ENCODE data around the gene SETD9. TPM values are rescaled to one million over a fixed set of nuclear protein-coding genes. Genes with fewer than 3 reads are reported as not detected.

The SETD9 gene
- total RNA-seq, 1 donor from 2014 or later: 16.0 TPM

DNA sequence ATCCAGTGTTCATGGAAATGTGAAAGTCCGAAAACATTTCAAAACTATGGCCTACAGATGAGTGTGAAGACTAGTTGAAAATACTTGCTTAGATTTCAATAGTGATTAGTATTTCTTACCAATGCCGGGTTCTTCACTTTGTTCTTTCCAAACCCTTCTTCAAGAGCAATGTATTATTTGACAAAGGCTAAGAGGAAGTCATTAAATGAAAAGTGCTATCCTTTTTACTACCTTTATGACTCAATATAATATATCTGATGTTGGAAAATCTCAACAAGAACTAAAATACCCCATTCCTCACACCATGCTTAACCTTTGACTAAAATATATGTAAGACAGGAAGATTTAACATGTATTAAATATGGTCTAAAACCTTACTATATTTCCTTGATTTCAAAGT lies 49.2 kb downstream of the SETD9 start:
- Mint-ChIP-seq H3K27me3 (ENCODE audit: unreplicated experiment) (peaks cover 4% of the 10 kb centered on the region), H3K9me3 (ENCODE audit: unreplicated experiment) (no peaks in the 10 kb centered on the region), H3K4me1 (ENCODE audit: unreplicated experiment) (peaks cover 3% of the 10 kb centered on the region), H3K36me3 (ENCODE audit: low read depth, unreplicated experiment) (no peaks in the 10 kb centered on the region), H3K4me3 (ENCODE audit: unreplicated experiment) (no peak overlapping the region), H3K27ac (ENCODE audit: unreplicated experiment) (no peak overlapping the region)
- no peak for DNase-seq (ENCODE audit: low spot score)
- no peak for TF ChIP-seq CTCF (IDR thresholded peaks at IDR 0.05; ENCODE audit: unreplicated experiment)

DNA sequence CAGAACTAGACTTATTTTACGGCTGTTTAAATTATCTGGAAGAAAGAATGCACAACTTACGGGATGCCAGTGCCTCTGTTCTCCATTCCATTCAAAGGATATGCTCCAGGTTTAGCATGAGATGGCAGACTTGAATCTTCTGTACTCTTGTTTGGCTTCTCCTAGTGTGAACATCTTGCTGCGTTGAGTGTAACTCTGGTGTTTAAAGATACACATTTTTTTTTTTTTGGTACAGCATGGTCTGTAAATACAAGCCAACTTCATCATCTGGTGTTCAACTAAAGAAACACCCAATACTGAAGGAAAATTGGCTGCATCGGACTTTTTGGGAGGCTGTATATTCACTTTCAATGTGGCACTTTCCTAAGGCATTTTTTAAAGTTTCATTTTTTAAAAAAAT lies 49.9 kb downstream of the SETD9 start:
- peaks cover 3% of the 10 kb centered on the region for H3K4me1 Mint-ChIP-seq (ENCODE audit: unreplicated experiment)
- TF ChIP-seq CTCF (IDR thresholded peaks at IDR 0.05; ENCODE audit: unreplicated experiment): no peak
- H3K9me3 Mint-ChIP-seq (ENCODE audit: unreplicated experiment): no peaks in the 10 kb centered on the region
- no peak for DNase-seq (ENCODE audit: low spot score)
- H3K27me3 Mint-ChIP-seq (ENCODE audit: unreplicated experiment): peaks cover 4% of the 10 kb centered on the region
- H3K27ac Mint-ChIP-seq (ENCODE audit: unreplicated experiment): no peak overlapping the region
- H3K4me3 Mint-ChIP-seq (ENCODE audit: unreplicated experiment): no peak overlapping the region
- H3K36me3 Mint-ChIP-seq (ENCODE audit: low read depth, unreplicated experiment): no peaks in the 10 kb centered on the region

- H3K27me3 Mint-ChIP-seq (ENCODE audit: unreplicated experiment): peaks cover 4% of the 10 kb centered on the region
- no peak for DNase-seq (ENCODE audit: low spot score)
- H3K27ac Mint-ChIP-seq (ENCODE audit: unreplicated experiment): no peak overlapping the region
- H3K4me3 Mint-ChIP-seq (ENCODE audit: unreplicated experiment): no peak overlapping the region
- no peaks in the 10 kb centered on the region for H3K9me3 Mint-ChIP-seq (ENCODE audit: unreplicated experiment)
- H3K4me1 Mint-ChIP-seq (ENCODE audit: unreplicated experiment): peaks cover 3% of the 10 kb centered on the region
- H3K36me3 Mint-ChIP-seq (ENCODE audit: low read depth, unreplicated experiment): no peaks in the 10 kb centered on the region
- TF ChIP-seq CTCF (IDR thresholded peaks at IDR 0.05; ENCODE audit: unreplicated experiment): no peak
Observed at GRCh38 chr5:56961746-56962145, 52.4 kb downstream of the SETD9 start.

DNA sequence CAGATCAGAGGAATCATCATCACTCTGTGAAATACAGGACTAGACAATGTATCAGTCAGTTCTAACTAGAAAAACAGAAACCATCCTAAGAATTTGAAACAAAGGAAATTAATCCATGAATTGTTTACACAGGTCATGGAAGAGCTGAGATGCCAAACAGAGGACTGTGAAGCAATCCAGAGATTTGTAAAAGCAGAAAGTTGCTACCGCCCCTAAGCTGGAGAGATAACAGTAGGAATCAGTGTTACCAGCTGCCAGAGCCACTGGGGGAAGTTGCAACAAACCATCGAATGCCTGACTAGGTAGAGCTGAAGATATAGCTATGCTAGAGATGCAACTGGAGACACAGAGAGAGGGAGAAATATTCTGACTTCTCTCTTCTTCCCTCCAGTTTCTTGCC lies 52.9 kb downstream of the SETD9 start:
- no peak for DNase-seq (ENCODE audit: low spot score)
- Mint-ChIP-seq H3K27ac (ENCODE audit: unreplicated experiment) (no peak overlapping the region), H3K27me3 (ENCODE audit: unreplicated experiment) (peaks cover 5% of the 10 kb centered on the region), H3K9me3 (ENCODE audit: unreplicated experiment) (no peaks in the 10 kb centered on the region), H3K36me3 (ENCODE audit: low read depth, unreplicated experiment) (no peaks in the 10 kb centered on the region), H3K4me3 (ENCODE audit: unreplicated experiment) (no peak overlapping the region), H3K4me1 (ENCODE audit: unreplicated experiment) (peaks cover 3% of the 10 kb centered on the region)
- TF ChIP-seq CTCF (IDR thresholded peaks at IDR 0.05; ENCODE audit: unreplicated experiment): no peak

DNA sequence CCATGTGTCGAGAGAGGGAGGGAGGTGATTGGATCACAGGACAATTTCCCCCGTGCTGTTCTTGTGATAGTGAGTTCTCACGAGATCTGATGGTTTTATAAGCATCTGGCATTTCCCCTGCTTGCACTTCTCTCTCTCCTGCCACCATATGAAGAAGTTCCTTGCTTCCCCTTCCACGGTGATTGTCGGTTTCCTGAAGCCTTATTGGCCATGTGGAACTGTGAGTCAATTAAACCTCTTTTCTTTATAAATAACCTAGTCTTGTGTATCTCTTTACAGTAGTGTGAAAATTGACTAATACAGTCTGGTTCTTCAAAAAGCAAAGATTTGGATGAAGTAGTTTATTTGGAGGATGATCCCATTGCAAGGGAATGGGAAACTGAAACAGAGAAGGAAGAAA lies 53.9 kb downstream of the SETD9 start:
- TF ChIP-seq CTCF (IDR thresholded peaks at IDR 0.05; ENCODE audit: unreplicated experiment): no peak
- DNase-seq (ENCODE audit: low spot score): no peak
- H3K4me1 Mint-ChIP-seq (ENCODE audit: unreplicated experiment): peaks cover 3% of the 10 kb centered on the region
- H3K27me3 Mint-ChIP-seq (ENCODE audit: unreplicated experiment): peaks cover 5% of the 10 kb centered on the region
- H3K4me3 Mint-ChIP-seq (ENCODE audit: unreplicated experiment): no peak overlapping the region
- no peaks in the 10 kb centered on the region for H3K36me3 Mint-ChIP-seq (ENCODE audit: low read depth, unreplicated experiment)
- H3K27ac Mint-ChIP-seq (ENCODE audit: unreplicated experiment): no peak overlapping the region
- H3K9me3 Mint-ChIP-seq (ENCODE audit: unreplicated experiment): no peaks in the 10 kb centered on the region

All from endothelial cell (in vitro differentiated cells).